Neutrophil (primary cell): ENCODE results near the gene GPC5.

Experiments
- H3K27ac ChIP-seq: fragments of 200-600 bp; sonication (generic); 2 replicates; pipeline ENCODE4 v1.5.1; 2016; ENCODE audit warnings: mild to moderate bottlenecking, moderate library complexity
- H3K27me3 ChIP-seq: fragments of 200-600 bp; sonication (generic); 2 replicates; pipeline ENCODE4 v1.6.0; 2016; ENCODE audit warnings: mild to moderate bottlenecking
- H3K36me3 ChIP-seq: fragments of 200-600 bp; sonication (generic); 2 replicates; pipeline ENCODE4 v1.5.1; 2017
- H3K4me1 ChIP-seq, 2 experiments: fragments of 200-600 bp in 1 of 2; sonication (generic) in 1 of 2; 1 replicate in 1 of 2; 2 replicates in 1 of 2; pipeline versions ENCODE4 v1.5.1 to v1.6.1; 2013 to 2016; ENCODE audit warnings: low read depth in 1 of 2, low read length in 1 of 2, mild to moderate bottlenecking in 1 of 2, moderate library complexity in 1 of 2; ENCODE audit not compliant: control insufficient read depth in 1 of 2, insufficient read depth in 1 of 2
- H3K4me3 ChIP-seq, 2 experiments: fragments of 200-600 bp in 1 of 2; sonication (generic) in 1 of 2; 1 replicate in 1 of 2; 2 replicates in 1 of 2; pipeline ENCODE4 v1.5.1; 2013 to 2016; ENCODE audit warnings: low read depth in 1 of 2, low read length in 1 of 2, mild to moderate bottlenecking in 1 of 2, moderate library complexity in 1 of 2
- H3K9me3 ChIP-seq: fragments of 200-600 bp; sonication (generic); 2 replicates; pipeline ENCODE4 v1.5.1; 2016
- CTCF ChIP-seq: fragments of 200-600 bp; sonication (generic); IDR thresholded peaks from 2 replicates; pipeline ENCODE4 v1.5.1; 2016; ENCODE audit warnings: antibody characterized with exemption

Gene GPC5

GRCh38 chr13:91693466-91693865 lies 295.0 kb downstream of the GPC5 start:
- Histone ChIP-seq H3K9me3 (no peaks in the 10 kb centered on the region), H3K27ac (no peak overlapping the region), H3K36me3 (no peaks in the 10 kb centered on the region), H3K4me3 (no peak overlapping the region), H3K4me1 (no peaks in the 10 kb centered on the region), H3K27me3 (no peaks in the 10 kb centered on the region)
- TF ChIP-seq CTCF = no peak

GRCh38 chr13:91698308-91698707 lies 299.9 kb downstream of the GPC5 start:
- no peaks in the 10 kb centered on the region for H3K36me3 ChIP-seq
- H3K4me1 ChIP-seq = no peaks in the 10 kb centered on the region
- no peaks in the 10 kb centered on the region for H3K9me3 ChIP-seq
- no peak for TF ChIP-seq CTCF
- no peak overlapping the region for H3K27ac ChIP-seq
- H3K4me3 ChIP-seq = no peak overlapping the region
- no peaks in the 10 kb centered on the region for H3K27me3 ChIP-seq

GRCh38 chr13:91698767-91699166 lies 300.3 kb downstream of the GPC5 start:
- Histone ChIP-seq H3K4me3 (no peak overlapping the region), H3K9me3 (no peaks in the 10 kb centered on the region), H3K27me3 (no peaks in the 10 kb centered on the region), H3K4me1 (no peaks in the 10 kb centered on the region), H3K27ac (no peak overlapping the region), H3K36me3 (no peaks in the 10 kb centered on the region)
- no peak for TF ChIP-seq CTCF

GRCh38 chr13:91699863-91700262 lies 301.4 kb downstream of the GPC5 start:
- Histone ChIP-seq H3K4me3 (no peak overlapping the region), H3K4me1 (no peaks in the 10 kb centered on the region), H3K36me3 (no peaks in the 10 kb centered on the region), H3K27ac (no peak overlapping the region), H3K9me3 (no peaks in the 10 kb centered on the region), H3K27me3 (no peaks in the 10 kb centered on the region)
- TF ChIP-seq CTCF = no peak

GRCh38 chr13:91701975-91702374 lies 303.6 kb downstream of the GPC5 start:
- no peaks in the 10 kb centered on the region for H3K9me3 ChIP-seq
- H3K27me3 ChIP-seq = no peaks in the 10 kb centered on the region
- no peak for TF ChIP-seq CTCF
- no peak overlapping the region for H3K4me3 ChIP-seq
- H3K36me3 ChIP-seq = no peaks in the 10 kb centered on the region
- no peaks in the 10 kb centered on the region for H3K4me1 ChIP-seq
- no peak overlapping the region for H3K27ac ChIP-seq

- Histone ChIP-seq H3K27me3 (no peaks in the 10 kb centered on the region), H3K27ac (no peak overlapping the region), H3K4me3 (no peak overlapping the region), H3K4me1 (no peaks in the 10 kb centered on the region), H3K9me3 (no peaks in the 10 kb centered on the region), H3K36me3 (no peaks in the 10 kb centered on the region)
- no peak for TF ChIP-seq CTCF
Observed at GRCh38 chr13:91702411-91702810, 304.0 kb downstream of the GPC5 start.
